Parathyroid adenoma (tissue), 2 donors: ENCODE results near the gene B3GALT5.

Experiments used
- H2AFZ ChIP-seq: fragments of 300-600 bp; sonication (generic); one replicate; pipeline ENCODE4 v1.7.0; 2017; ENCODE audit warnings: antibody characterized with exemption, mild to moderate bottlenecking
- H3K27ac ChIP-seq: fragments of 300-600 bp; sonication (generic); one replicate; pipeline ENCODE4 v1.7.0; 2017
- H3K27me3 ChIP-seq: fragments of 300-600 bp; sonication (generic); one replicate; pipeline ENCODE4 v1.7.0; 2017; ENCODE audit warnings: low read length; ENCODE audit not compliant: control insufficient read depth, insufficient read depth
- H3K36me3 ChIP-seq: fragments of 300-600 bp; sonication (generic); one replicate; pipeline ENCODE4 v1.7.0; 2017; ENCODE audit warnings: low read length; ENCODE audit not compliant: control insufficient read depth, insufficient read depth
- H3K4me1 ChIP-seq: fragments of 300-600 bp; sonication (generic); one replicate; pipeline ENCODE4 v1.7.0; 2017; ENCODE audit warnings: control low read depth
- H3K4me2 ChIP-seq: fragments of 300-600 bp; sonication (generic); one replicate; pipeline ENCODE4 v1.7.0; 2017; ENCODE audit warnings: low read length
- H3K4me3 ChIP-seq: fragments of 300-600 bp; sonication (generic); one replicate; pipeline ENCODE4 v1.7.0; 2017; ENCODE audit warnings: low read depth, low read length
- H3K79me2 ChIP-seq: fragments of 300-600 bp; sonication (generic); one replicate; pipeline ENCODE4 v1.7.0; 2017; ENCODE audit warnings: control low read depth
- H3K9ac ChIP-seq: fragments of 300-600 bp; sonication (generic); one replicate; pipeline ENCODE4 v1.7.0; 2017; ENCODE audit warnings: mild to moderate bottlenecking
- H3K9me3 ChIP-seq: fragments of 300-600 bp; sonication (generic); one replicate; pipeline ENCODE4 v1.7.0; 2017; ENCODE audit warnings: low read length; ENCODE audit not compliant: control insufficient read depth
- CTCF ChIP-seq: fragments of 300-600 bp; sonication (generic); IDR thresholded peaks from one replicate; pipeline ENCODE4 v1.7.0; 2017; ENCODE audit warnings: antibody characterized with exemption, mild to moderate bottlenecking
- donor health status: primary hyperparathyroidism.

B3GALT5 gene

GRCh38 chr21:39628385-39628784 is 15.6 kb downstream of the B3GALT5 start:
- Histone ChIP-seq H3K36me3 (no peaks in the 10 kb centered on the region), H3K79me2 (no peaks in the 10 kb centered on the region), H3K9ac (no peak overlapping the region), H3K4me3 (no peak overlapping the region), H3K27ac (no peak overlapping the region), H2AFZ (no peak overlapping the region), H3K9me3 (no peaks in the 10 kb centered on the region), H3K27me3 (no peaks in the 10 kb centered on the region), H3K4me2 (no peak overlapping the region), H3K4me1 (no peaks in the 10 kb centered on the region)
- TF ChIP-seq CTCF, result no peak

GRCh38 chr21:39630191-39630591 is 17.5 kb downstream of the B3GALT5 start:
- Histone ChIP-seq H2AFZ (no peak overlapping the region), H3K9ac (no peak overlapping the region), H3K79me2 (no peaks in the 10 kb centered on the region), H3K4me3 (no peak overlapping the region), H3K27ac (no peak overlapping the region), H3K4me2 (no peak overlapping the region), H3K4me1 (no peaks in the 10 kb centered on the region), H3K36me3 (no peaks in the 10 kb centered on the region), H3K9me3 (no peaks in the 10 kb centered on the region), H3K27me3 (no peaks in the 10 kb centered on the region)
- TF ChIP-seq CTCF, result no peak

GRCh38 chr21:39630827-39631226 is 18.1 kb downstream of the B3GALT5 start:
- Histone ChIP-seq H3K4me2 (no peak overlapping the region), H3K79me2 (no peaks in the 10 kb centered on the region), H3K9ac (no peak overlapping the region), H2AFZ (no peak overlapping the region), H3K27ac (no peak overlapping the region), H3K4me3 (no peak overlapping the region), H3K9me3 (no peaks in the 10 kb centered on the region), H3K27me3 (no peaks in the 10 kb centered on the region), H3K36me3 (no peaks in the 10 kb centered on the region), H3K4me1 (no peaks in the 10 kb centered on the region)
- no peak for TF ChIP-seq CTCF

GRCh38 chr21:39631842-39632562 is 19.3 kb downstream of the B3GALT5 start:
- Histone ChIP-seq H3K9ac (no peak overlapping the region), H3K27me3 (no peaks in the 10 kb centered on the region), H3K36me3 (no peaks in the 10 kb centered on the region), H3K27ac (no peak overlapping the region), H3K79me2 (no peaks in the 10 kb centered on the region), H2AFZ (no peak overlapping the region), H3K4me2 (no peak overlapping the region), H3K9me3 (no peaks in the 10 kb centered on the region), H3K4me3 (no peak overlapping the region), H3K4me1 (no peaks in the 10 kb centered on the region)
- TF ChIP-seq CTCF, result no peak
